Psoas muscle (tissue), 8 donors: ENCODE measurements around the gene MAPK8. TPM values are rescaled to one million over a fixed set of nuclear protein-coding genes. Genes with fewer than 3 reads are reported as not detected.
A peak's percentile ranks its signal among the peaks of the same experiment; 100 is the strongest.

Experiments used
- ATAC-seq, 4 donors: fragments of 200-7000 bp; cut with Tn5 transposase; one replicate each; pipeline ENCODE4 v1.9.1; 2020; ENCODE audit warnings: moderate library complexity in 3 of 4, mild to moderate bottlenecking in 2 of 4
- DNase-seq, 2 donors: peaks; one replicate each; pipeline ENCODE4 v3.0.0-alpha.2; 2020
- H3K27ac ChIP-seq: fragments of 200-600 bp; one replicate; pipeline ENCODE4 v1.8.0; 2022
- H3K27me3 ChIP-seq, 3 donors: fragments of 200-600 bp in 1 of 3; one replicate each; pipeline versions ENCODE4 v1.6.1 to v1.8.0; 2013 to 2022; ENCODE audit warnings: low read length in 2 of 3, mild to moderate bottlenecking in 2 of 3, moderate library complexity in 1 of 3; ENCODE audit not compliant: insufficient read depth in 3 of 3
- H3K36me3 ChIP-seq, 2 donors: fragments of 200-600 bp in 1 of 2; one replicate each; pipeline versions ENCODE4 v1.6.1 to v1.8.0; 2013 to 2022; ENCODE audit warnings: low read depth in 1 of 2, mild to moderate bottlenecking in 1 of 2, moderate library complexity in 1 of 2; ENCODE audit not compliant: insufficient read depth in 1 of 2
- H3K4me1 ChIP-seq: fragments of 200-600 bp; one replicate; pipeline ENCODE4 v1.8.0; 2022
- H3K4me3 ChIP-seq: fragments of 200-600 bp; one replicate; pipeline ENCODE4 v1.8.0; 2022; ENCODE audit warnings: mild to moderate bottlenecking
- H3K9me3 ChIP-seq: fragments of 200-600 bp; one replicate; pipeline ENCODE4 v1.8.0; 2022
- CTCF ChIP-seq: fragments of 200-600 bp; IDR thresholded peaks from one replicate; pipeline ENCODE4 v1.8.0; 2022; ENCODE audit warnings: antibody characterized with exemption
- WGBS, 3 donors: extraction: QIAGEN DNeasy Blood & Tissue Kit; methylation state at CpG; one replicate each; pipeline versions ENCODE4 v1.1.6 to v1.1.7; 2013; 5-methylcytosine and 5-hydroxymethylcytosine counted together
- intact Hi-C, 2 donors: fragments of 100-400 bp; cut with DNase I; formaldehyde crosslinking; loops; one replicate each; pipeline versions ENCODE4 v1.11.0 to v1.14.2; 2022
- polyA plus RNA-seq, 3 donors: library from polyadenylated mRNA; stranded (reverse); fragments of 200-250 nt; gene quantifications; one replicate each; pipeline ENCODE4 v1.2.3, GENCODE V29; 2013
- total RNA-seq, 4 donors: library from RNA; stranded (reverse); fragmentation: NEBNext Ultra II Directional in 2 of 4; extraction: Animal tissue kit (Norgen Biotek cat#: 25700) in 2 of 4; gene quantifications; one replicate each; pipeline versions ENCODE4 v1.2.1 to v1.2.4, GENCODE V29; 2021 to 2023
- donor health status: healthy with polysubstance abuse.
- donor health status: DM: no; HTN: no; CAD: no; lungs with moderate emphysema.
- donor health status: Bipolar disorder and iron deficiency.
- donor health status: healthy.
- donor health status: DM: yes; HTN: yes; CAD: no.
- donor health status: DM: no; HTN: no; CAD: no.
- donor health status: DM: no; HTN: no; CAD: no.
- donor health status: DM: yes; HTN: yes; CAD: no.

The MAPK8 gene
- total and polyA plus RNA-seq, 7 donors, result 10.8 to 32.3 (median 24.3) TPM

DNA sequence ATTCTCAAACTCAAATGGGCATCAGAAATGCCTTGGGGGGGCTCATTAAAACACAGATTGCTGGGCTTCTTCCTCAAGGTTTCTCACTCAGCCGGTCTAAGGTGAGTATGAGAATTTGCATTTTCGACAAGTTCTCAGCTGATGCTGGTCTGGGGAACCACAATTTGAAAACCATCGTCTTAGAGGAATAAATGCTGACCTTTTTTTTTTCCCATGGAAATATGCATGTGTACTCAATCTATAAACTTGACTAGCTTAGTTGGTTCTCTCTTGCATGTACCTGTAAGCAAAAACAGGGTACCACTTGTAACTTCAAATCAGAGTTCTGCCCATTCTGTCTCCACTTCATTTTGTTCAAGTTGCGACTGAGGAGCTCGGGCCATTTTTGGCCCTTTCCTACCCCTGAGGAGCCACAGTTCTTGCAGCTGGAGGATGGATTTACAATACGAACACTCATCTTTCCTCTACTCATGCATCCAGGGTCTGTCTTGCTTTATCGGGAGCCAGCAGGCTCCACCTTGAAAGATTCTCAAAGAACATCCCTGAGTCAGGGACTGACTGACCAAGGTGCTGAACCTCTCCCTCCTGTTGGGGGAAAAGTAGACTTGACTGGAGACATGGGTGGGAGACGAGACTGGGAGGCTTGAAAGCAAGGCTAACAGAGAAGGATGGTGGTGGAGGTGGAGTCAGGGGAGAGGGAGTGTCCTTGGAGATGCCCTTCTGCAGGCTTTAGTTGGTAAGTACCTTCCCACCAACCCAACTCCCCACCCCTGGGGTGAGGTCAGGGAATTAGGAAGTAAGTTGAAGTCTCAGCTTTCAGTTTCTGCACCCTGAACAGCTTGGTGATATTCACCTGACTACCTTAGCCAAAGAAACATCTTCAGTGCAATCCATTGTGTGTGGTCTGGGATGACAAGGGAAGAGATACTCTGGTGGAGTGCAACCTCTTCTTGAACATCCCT is 3.7 kb upstream of the MAPK8 start:
- WGBS, 3 donors, result 84 to 89% (median 88%) methylated on average over 8 of the region's 8 CpGs
- no peaks in the 10 kb centered on the region for H3K36me3 ChIP-seq
- TF ChIP-seq CTCF, result no peak
- no peaks in the 10 kb centered on the region for H3K27me3 ChIP-seq
- intact Hi-C loops, result no loop called here
- ATAC-seq (no peak), DNase-seq (no peak)
- no peak overlapping the region for H3K4me3 ChIP-seq
- H3K9me3 ChIP-seq, result no peaks in the 10 kb centered on the region
- no peak overlapping the region for H3K27ac ChIP-seq
- H3K4me1 ChIP-seq, result peaks cover 4% of the 10 kb centered on the region

DNA sequence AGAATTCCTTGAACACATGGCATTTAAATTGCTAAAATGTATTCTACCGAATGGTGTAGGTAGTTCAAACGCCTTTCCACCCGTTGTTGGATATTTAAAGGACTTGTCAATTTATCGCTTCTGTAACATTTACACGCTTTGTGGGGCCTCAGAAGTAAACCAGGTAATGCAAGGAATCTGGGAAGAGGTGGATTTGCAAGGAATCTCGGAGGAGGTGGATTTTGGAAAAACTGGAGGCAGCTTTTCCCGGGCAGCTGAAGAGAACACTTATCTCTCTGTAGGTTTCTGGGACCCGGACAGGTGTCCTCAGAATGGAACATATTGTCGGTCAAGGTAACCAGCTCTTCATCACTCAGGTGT is 592 bp upstream of the MAPK8 start:
- H3K4me3 ChIP-seq, result peak overlapping the region; percentile 95
- intact Hi-C loops, result no loop called here
- TF ChIP-seq CTCF, result no peak
- peaks cover 27% of the 10 kb centered on the region for H3K4me1 ChIP-seq
- peak overlapping the region; percentile 97 for H3K27ac ChIP-seq
- H3K27me3 ChIP-seq, result no peaks in the 10 kb centered on the region
- ATAC-seq (no peak), DNase-seq (no peak)
- WGBS, 3 donors, result 48 to 58% (median 55%) methylated on average over 9 of the region's 9 CpGs
- H3K9me3 ChIP-seq, result no peaks in the 10 kb centered on the region
- no peaks in the 10 kb centered on the region for H3K36me3 ChIP-seq

DNA sequence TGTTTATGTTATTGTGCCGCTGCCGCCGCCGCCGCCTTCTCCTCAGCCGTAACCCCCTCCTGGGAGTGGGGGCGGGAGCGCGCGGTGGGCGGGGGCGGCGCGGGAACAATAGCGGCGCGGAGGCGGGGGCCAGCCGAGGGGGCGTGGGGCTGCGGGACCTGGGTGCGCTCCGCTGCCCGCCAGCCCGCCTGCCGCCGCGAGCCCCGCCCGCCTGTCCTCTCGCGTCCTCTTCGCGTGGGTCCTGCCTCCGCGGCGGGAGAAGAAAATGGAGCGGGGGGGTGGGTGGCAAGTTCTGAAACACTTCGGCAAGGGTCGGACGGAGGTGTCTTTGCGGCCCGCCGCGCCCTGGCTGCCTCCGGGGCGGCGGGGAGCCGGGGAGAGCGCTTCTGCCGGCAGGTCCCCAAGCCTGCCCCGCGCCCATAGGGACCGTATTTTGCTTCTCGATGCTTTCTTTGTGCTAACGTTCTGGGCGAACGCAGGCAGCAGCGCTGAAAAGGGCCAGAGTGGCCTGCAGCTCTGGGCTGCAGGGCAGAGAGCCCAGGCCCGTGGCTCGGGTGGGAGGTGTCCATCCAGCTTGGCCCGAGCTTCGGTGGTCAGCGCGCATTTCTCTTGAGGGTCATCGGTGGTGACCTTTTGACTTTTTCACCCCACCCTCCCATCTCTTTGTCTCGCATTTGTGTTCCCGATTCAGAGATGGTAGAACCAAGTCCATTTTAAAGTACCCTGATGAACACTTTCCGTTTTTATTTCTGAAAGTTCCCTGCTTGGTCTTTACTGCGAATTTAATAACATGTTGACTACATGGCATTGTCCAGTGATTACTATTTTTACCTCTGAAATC is 613 bp downstream of the MAPK8 start:
- no peaks in the 10 kb centered on the region for H3K36me3 ChIP-seq
- H3K4me1 ChIP-seq, result peaks cover 34% of the 10 kb centered on the region
- no peaks in the 10 kb centered on the region for H3K9me3 ChIP-seq
- intact Hi-C loops, result no loop called here
- H3K27me3 ChIP-seq, result no peaks in the 10 kb centered on the region
- H3K27ac ChIP-seq, result peak overlapping the region; percentile 97
- peak; percentile 75 to 81 for DNase-seq
- H3K4me3 ChIP-seq, result peak overlapping the region; percentile 95
- TF ChIP-seq CTCF, result no peak
- 0 to 1% (median 0%) methylated on average over 34 to 70 of the region's 70 CpGs for WGBS, 3 donors
- ATAC-seq, result peak; percentile 63 to 74 (median 68)

DNA sequence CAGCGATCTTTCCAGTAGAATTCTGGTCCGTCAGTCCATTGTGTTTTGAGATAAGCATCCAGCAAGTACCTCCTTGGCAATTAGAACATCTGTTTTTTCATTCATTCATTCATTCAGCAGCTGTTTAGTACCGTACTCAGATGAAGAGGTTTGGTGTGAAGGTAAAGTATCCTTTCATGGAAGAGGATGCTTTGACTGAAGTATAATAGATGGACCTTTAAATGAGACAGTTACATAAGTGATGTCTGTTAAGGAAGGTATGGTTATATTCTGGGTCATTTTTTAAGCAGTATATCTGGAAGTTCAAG is 1.2 kb downstream of the MAPK8 start:
- 4 to 5% (median 5%) methylated on average over 3 of the region's 3 CpGs for WGBS, 3 donors
- no peak overlapping the region for H3K27ac ChIP-seq
- H3K9me3 ChIP-seq, result no peaks in the 10 kb centered on the region

More for the DNA sequence above, 1.2 kb downstream of the MAPK8 start:
- Histone ChIP-seq H3K27me3 (no peaks in the 10 kb centered on the region), H3K4me3 (peak overlapping the region; percentile 95), H3K36me3 (no peaks in the 10 kb centered on the region), H3K4me1 (peaks cover 34% of the 10 kb centered on the region)
- intact Hi-C loops, result no loop called here
- no peak for TF ChIP-seq CTCF
- DNase-seq (no peak), ATAC-seq (no peak)
